Testis (tissue), 3 donors: ENCODE results near the gene SYNGR2. TPM values are rescaled to one million over a fixed set of nuclear protein-coding genes. Genes with fewer than 3 reads are reported as not detected.

Source experiments
- DNase-seq: peaks from one replicate; pipeline ENCODE4 v3.0.0-alpha.2; 2019
- H3K27ac ChIP-seq, 2 donors: fragments of 200-600 bp; sonication (generic); one replicate each; pipeline ENCODE4 v1.5.1; 2019
- H3K27me3 ChIP-seq: fragments of 200-600 bp; sonication (generic); one replicate; pipeline ENCODE4 v1.5.1; 2019
- H3K36me3 ChIP-seq: fragments of 200-600 bp; sonication (generic); one replicate; pipeline ENCODE4 v1.5.1; 2017; ENCODE audit warnings: low read depth; ENCODE audit errors: missing control alignments
- H3K4me1 ChIP-seq: fragments of 200-600 bp; sonication (generic); one replicate; pipeline ENCODE4 v1.5.1; 2019
- H3K4me3 ChIP-seq, 2 donors: fragments of 200-600 bp; sonication (generic); one replicate each; pipeline ENCODE4 v1.5.1; 2017 to 2019
- H3K9me3 ChIP-seq: fragments of 200-600 bp; sonication (generic); one replicate; pipeline ENCODE4 v1.5.1; 2017
- CTCF ChIP-seq, 3 experiments: fragments of 450-650 bp in 2 of 3; fragments of 200-600 bp in 1 of 3; sonication (generic) in 1 of 3; IDR thresholded peaks; one replicate each; pipeline ENCODE4 v1.5.1; 2016 to 2019; ENCODE audit warnings: antibody characterized with exemption in 3 of 3, mild to moderate bottlenecking in 2 of 3, moderate library complexity in 1 of 3
- POLR2A ChIP-seq: fragments of 450-650 bp; IDR thresholded peaks from one replicate; pipeline ENCODE4 v1.6.1; 2017; ENCODE audit warnings: antibody characterized with exemption, mild to moderate bottlenecking, moderate library complexity
- WGBS, 2 donors: methylation state at CpG; one replicate each; pipeline ENCODE4 v1.1.5; 2018; 5-methylcytosine and 5-hydroxymethylcytosine counted together
- intact Hi-C: fragments of 100-400 bp; cut with DNase I; formaldehyde crosslinking; loops from one replicate; pipeline ENCODE4 v1.15.1; 2023; ENCODE audit warnings: low total_unique reads
- polyA plus RNA-seq: library from polyadenylated mRNA; stranded (reverse); fragments of 350-450 nt; fragmentation: Illumina TruSeq; extraction: RNeasy Lipid Tissue Mini Kit (QIAGEN cat#74804); gene quantifications from one replicate; pipeline ENCODE4 v1.2.3, GENCODE V29; 2014; ENCODE audit warnings: low read depth, low replicate concordance; ENCODE audit not compliant: insufficient read depth
- total RNA-seq, 2 donors: library from RNA; depleted of rRNA; stranded (reverse); fragments of >200 nt; gene quantifications; one replicate each; pipeline ENCODE4 v1.2.3, GENCODE V29; 2016

Gene SYNGR2
- total and polyA plus RNA-seq, 3 donors from 2014 or later: 63.7 to 70.6 (median 68.7) TPM

DNA sequence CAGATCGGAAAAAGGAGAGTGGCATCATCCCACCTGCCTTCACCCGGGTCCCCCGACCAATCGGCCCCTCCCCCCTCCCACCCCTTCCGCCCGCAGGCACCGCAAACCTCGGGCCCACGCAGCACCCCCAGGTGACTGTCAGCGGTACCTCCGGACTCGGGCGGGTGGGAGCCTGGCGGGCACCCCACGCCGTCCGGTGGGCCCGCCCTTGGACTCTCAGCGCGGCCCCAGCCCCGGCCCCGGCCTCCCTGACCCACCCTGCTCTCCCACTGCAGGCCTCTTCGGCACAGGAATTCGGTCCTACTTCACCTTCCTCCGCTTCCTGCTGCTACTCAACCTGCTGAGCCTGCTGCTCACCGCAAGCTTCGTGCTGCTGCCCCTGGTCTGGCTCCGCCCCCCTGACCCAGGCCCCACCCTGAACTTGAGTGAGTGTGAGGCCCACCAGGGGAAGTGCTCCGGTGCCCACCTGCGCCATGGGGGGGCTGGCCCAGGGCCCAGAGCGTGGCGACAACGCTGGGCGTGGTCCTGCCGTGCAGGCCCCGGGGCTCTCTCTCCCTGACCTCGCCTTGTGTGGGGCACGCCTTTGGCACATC is 36.2 kb upstream of the SYNGR2 start:
- 45 to 50% methylated on average over 4 to 34 of the region's 38 CpGs for WGBS, 2 donors
- Histone ChIP-seq H3K27ac (no peak overlapping the region), H3K9me3 (no peaks in the 10 kb centered on the region), H3K4me1 (peaks cover 19% of the 10 kb centered on the region), H3K36me3 (no peaks in the 10 kb centered on the region), H3K27me3 (no peaks in the 10 kb centered on the region), H3K4me3 (peak overlapping the region in 1 of 2 donors; percentile 39)
- TF ChIP-seq POLR2A: no peak
- TF ChIP-seq CTCF (IDR thresholded peaks at IDR 0.05): no peak
- no peak for DNase-seq
- intact Hi-C loops: no loop called here

DNA sequence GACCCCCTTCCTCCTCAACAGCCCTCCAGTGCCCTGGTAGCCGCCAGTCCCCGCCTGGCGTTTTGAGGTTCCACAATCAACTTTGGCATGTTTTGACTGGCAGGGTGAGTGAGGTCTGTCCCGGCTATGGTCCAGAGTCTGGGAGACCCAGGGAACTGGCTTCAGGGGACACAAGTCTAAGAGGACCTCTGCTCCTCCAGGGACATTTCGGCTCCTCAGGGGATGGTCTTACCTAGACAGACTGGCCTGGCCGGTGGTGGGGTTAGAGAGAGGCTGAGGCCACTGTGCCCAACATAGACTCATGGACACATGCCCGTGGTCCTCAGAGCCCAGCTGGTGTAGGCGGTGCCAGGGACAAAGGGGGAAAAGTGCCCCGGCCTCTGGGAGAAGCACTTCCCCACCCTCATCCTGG is 35.6 kb upstream of the SYNGR2 start:
- DNase-seq: no peak
- H3K27ac ChIP-seq: no peak overlapping the region
- no peaks in the 10 kb centered on the region for H3K9me3 ChIP-seq
- intact Hi-C loops: no loop called here
- 88 to 94% methylated on average over 5 to 7 of the region's 9 CpGs for WGBS, 2 donors
- H3K4me3 ChIP-seq: no peak overlapping the region
- peaks cover 13% of the 10 kb centered on the region for H3K4me1 ChIP-seq
- no peaks in the 10 kb centered on the region for H3K27me3 ChIP-seq
- no peaks in the 10 kb centered on the region for H3K36me3 ChIP-seq
- TF ChIP-seq CTCF (IDR thresholded peaks at IDR 0.05) (no peak), POLR2A (no peak)

- Histone ChIP-seq H3K4me3 (no peak overlapping the region), H3K4me1 (peaks cover 7% of the 10 kb centered on the region), H3K36me3 (no peaks in the 10 kb centered on the region), H3K9me3 (no peaks in the 10 kb centered on the region), H3K27ac (no peak overlapping the region), H3K27me3 (no peaks in the 10 kb centered on the region)
- WGBS, 2 donors: 90% methylated on average over 11 to 30 of the region's 30 CpGs
- no peak for DNase-seq
- TF ChIP-seq POLR2A (no peak), CTCF (IDR thresholded peaks at IDR 0.05) (no peak)
- intact Hi-C loops: no loop called here
Measured at GRCh38 chr17:78133179-78133951, 35.0 kb upstream of the SYNGR2 start.

DNA sequence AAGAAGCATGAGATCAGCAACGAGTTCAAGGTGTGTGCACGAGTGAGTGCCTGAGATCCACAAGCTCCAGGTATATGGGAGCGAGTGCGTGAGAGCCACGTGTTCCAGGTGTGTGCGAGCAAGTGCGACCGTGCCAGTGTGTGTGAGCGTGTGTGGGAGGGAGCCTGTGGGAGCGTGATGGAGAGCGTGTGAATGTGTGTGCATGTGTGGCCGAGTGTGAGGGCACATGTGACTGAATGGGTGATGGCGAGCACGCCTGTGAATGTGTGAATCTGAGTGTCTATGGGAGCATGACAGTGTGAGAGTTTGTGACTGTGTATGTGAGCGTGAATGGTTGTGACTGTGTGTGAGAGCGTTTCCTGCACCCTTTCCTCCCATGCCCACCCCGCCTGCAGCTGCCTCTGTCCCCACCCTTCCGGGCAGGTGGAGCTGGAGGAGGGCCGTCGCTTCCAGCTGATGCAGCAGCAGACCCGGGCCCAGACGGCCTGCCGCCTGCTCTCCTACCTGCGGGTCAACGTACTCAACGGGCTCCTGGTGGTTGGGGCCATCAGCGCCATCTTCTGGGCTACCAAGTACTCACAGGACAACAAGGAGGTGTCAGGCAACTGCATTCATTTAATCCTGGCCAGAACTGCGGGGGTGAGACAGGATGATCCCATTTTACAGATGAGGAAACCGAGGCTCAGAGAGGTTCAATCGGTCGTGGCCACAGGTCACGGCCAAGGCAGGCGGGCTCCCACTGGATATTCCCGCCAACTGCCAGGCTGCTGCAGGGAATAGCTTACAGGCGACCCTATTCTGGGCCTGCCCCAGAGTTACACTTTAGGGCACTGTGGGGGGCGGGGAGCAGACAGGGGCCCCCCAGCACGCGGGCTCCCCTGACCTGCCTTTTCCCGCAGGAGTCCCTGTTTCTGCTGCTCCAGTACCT is 34.1 kb upstream of the SYNGR2 start:
- intact Hi-C loops: no loop called here
- WGBS, 2 donors: 78 to 79% methylated on average over 20 to 39 of the region's 39 CpGs
- DNase-seq: no peak
- Histone ChIP-seq H3K36me3 (no peaks in the 10 kb centered on the region), H3K4me3 (no peak overlapping the region), H3K27ac (no peak overlapping the region), H3K4me1 (peaks cover under 1% of the 10 kb centered on the region), H3K9me3 (no peaks in the 10 kb centered on the region), H3K27me3 (no peaks in the 10 kb centered on the region)
- TF ChIP-seq POLR2A: no peak
- peak in 1 of 3 experiments; percentile 14 for TF ChIP-seq CTCF (IDR thresholded peaks at IDR 0.05)
